Measurements from ENCODE around the gene PPM1E. TPM values are rescaled to one million over a fixed set of nuclear protein-coding genes. Genes with fewer than 3 reads are reported as not detected.
"Not testable (repeated sequence)": the region's sequence is repeated elsewhere in the genome, so short reads cannot be mapped to it uniquely, and the experiment has no call there.

PPM1E gene
- total and polyA plus RNA-seq, 11 donors, result 0.20 to 4.0 (median 0.50) TPM

DNA sequence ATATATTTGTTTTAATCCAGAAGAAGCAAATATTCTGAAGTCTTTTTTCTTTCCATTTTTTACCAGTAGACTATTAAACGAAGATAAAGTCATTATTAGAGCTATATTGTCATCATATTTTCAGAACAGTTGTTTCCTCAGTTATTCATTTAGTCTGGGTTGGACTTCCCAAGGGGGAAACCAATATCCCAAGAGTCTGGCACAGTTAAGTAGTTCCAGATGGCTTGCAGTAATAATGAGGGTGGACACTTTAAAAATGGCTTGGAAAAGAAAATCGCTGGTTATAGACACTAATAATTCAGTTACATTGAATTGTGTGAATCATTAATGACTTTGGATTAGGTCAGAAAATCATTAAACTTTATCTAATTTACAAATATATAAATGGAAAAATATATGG, 3.9 kb downstream of the PPM1E start:
- H3K9me3 ChIP-seq, result no peaks in the 10 kb centered on the region
- intact Hi-C loops (cut with DNase I), result no loop called here
- no peaks in the 10 kb centered on the region for H3K36me3 ChIP-seq
- H3K27me3 ChIP-seq, result peaks cover 0 to 71% (median 31%) of the 10 kb centered on the region in 9 donors
- H3K4me1 ChIP-seq, result peaks cover 0 to 21% (median 6%) of the 10 kb centered on the region in 12 donors
- ATAC-seq (no peak), DNase-seq (no peak)
- no peak overlapping the region for H3K27ac ChIP-seq
- H3K4me3 ChIP-seq, result no peak overlapping the region
- no peak for TF ChIP-seq POLR2A (IDR thresholded peaks at IDR 0.05)
- TF ChIP-seq, protein P1, sequence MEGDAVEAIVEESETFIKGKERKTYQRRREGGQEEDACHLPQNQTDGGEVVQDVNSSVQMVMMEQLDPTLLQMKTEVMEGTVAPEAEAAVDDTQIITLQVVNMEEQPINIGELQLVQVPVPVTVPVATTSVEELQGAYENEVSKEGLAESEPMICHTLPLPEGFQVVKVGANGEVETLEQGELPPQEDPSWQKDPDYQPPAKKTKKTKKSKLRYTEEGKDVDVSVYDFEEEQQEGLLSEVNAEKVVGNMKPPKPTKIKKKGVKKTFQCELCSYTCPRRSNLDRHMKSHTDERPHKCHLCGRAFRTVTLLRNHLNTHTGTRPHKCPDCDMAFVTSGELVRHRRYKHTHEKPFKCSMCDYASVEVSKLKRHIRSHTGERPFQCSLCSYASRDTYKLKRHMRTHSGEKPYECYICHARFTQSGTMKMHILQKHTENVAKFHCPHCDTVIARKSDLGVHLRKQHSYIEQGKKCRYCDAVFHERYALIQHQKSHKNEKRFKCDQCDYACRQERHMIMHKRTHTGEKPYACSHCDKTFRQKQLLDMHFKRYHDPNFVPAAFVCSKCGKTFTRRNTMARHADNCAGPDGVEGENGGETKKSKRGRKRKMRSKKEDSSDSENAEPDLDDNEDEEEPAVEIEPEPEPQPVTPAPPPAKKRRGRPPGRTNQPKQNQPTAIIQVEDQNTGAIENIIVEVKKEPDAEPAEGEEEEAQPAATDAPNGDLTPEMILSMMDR (IDR thresholded peaks at IDR 0.05), result no peak
- WGBS, 4 donors, result 66 to 75% (median 75%) methylated on average over 2 of the region's 2 CpGs

DNA sequence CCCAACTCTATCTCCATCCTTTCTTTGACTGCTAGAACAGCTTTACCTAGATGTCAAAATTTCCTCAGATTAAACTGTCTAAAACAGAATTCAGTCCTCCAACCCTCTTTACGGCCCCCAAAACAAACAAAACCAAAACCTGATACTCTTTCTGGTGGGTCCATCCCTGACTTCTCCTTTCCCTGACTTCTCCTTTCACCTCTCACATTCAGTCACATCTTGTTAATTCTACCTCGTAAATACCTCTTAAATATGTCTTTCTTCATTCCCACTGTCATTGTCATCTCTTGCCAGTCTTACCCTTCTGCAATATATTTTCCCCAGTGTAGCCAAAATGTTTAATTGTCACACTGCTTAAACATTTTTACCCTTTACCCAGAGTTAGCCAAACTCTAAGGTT, 4.6 kb downstream of the PPM1E start:
- WGBS, 4 donors, result 82 to 91% (median 87%) methylated on average over 2 of the region's 2 CpGs
- intact Hi-C loops (cut with DNase I), result no loop called here

DNA sequence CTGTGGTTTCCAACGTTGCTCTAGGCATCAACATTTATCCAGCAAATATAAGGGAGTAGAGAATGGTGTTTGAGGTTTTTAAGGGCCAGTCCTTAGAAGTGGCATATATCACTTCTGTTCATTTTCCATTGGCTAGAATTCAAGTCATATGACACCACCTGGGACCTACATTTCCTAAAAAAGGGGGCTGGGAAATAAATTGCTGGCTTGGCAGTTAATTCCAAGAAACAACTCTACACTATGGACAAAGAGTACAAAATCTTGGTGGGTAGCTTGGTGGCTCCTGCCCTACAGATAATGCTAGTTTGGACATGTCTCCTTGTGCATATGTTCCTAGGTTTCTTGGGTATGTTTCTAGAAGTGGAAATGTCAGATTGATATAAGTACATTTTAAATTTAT, 7.6 kb downstream of the PPM1E start:
- intact Hi-C loops (cut with DNase I), result no loop called here

More for the DNA sequence above, 4.6 kb downstream of the PPM1E start:
- peaks cover 0 to 21% (median 6%) of the 10 kb centered on the region in 12 donors for H3K4me1 ChIP-seq
- no peak overlapping the region for H3K4me3 ChIP-seq
- H3K36me3 ChIP-seq, result no peaks in the 10 kb centered on the region
- DNase-seq (no peak), ATAC-seq (no peak)
- TF ChIP-seq, protein P1 (IDR thresholded peaks at IDR 0.05), result no peak
- TF ChIP-seq POLR2A (IDR thresholded peaks at IDR 0.05), result no peak
- peaks cover 0 to 64% (median 31%) of the 10 kb centered on the region in 9 donors for H3K27me3 ChIP-seq
- H3K27ac ChIP-seq, result no peak overlapping the region
- no peaks in the 10 kb centered on the region for H3K9me3 ChIP-seq

DNA sequence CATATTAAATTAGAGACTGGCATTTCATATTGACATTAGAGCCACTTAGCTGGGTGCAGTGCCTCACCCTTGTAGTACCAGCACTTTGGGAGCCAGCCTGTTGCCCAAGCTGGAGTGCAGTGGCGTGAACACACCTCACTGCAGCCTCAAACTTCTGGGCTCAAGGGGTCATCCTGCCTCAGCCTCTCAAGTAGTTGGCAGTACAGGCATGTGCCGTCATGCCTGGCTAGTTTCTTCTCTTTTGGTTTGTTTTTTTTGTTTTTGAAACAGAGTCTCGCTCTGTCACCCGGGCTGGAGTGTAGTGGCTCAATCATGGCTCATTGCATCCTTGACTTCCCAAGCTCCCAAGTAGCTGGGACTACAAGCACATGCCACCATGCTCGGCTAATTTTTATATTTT, 8.7 kb downstream of the PPM1E start:
- H3K4me3 ChIP-seq, result no peak overlapping the region
- no peaks in the 10 kb centered on the region for H3K9me3 ChIP-seq
- no peak for ATAC-seq
- H3K4me1 ChIP-seq, result no peaks in the 10 kb centered on the region
- no peak for DNase-seq
- no peak overlapping the region for H3K27ac ChIP-seq
- H3K36me3 ChIP-seq, result no peaks in the 10 kb centered on the region
- intact Hi-C loops (cut with DNase I), result no loop called here
- no peak for TF ChIP-seq POLR2A (IDR thresholded peaks at IDR 0.05)
- TF ChIP-seq, protein P1 (IDR thresholded peaks at IDR 0.05), result no peak
- H3K27me3 ChIP-seq, result peaks cover 0 to 31% (median 5%) of the 10 kb centered on the region in 9 donors
- 74 to 86% (median 81%) methylated on average over 5 of the region's 5 CpGs for WGBS, 4 donors

More for the DNA sequence above, 7.6 kb downstream of the PPM1E start:
- ATAC-seq (no peak), DNase-seq (no peak)
- Histone ChIP-seq H3K36me3 (no peaks in the 10 kb centered on the region), H3K27me3 (peaks cover 0 to 36% (median 14%) of the 10 kb centered on the region in 9 donors), H3K9me3 (no peaks in the 10 kb centered on the region), H3K4me1 (no peaks in the 10 kb centered on the region), H3K27ac (no peak overlapping the region), H3K4me3 (no peak overlapping the region)
- TF ChIP-seq, protein P1 (IDR thresholded peaks at IDR 0.05), result no peak
- TF ChIP-seq POLR2A (IDR thresholded peaks at IDR 0.05), result no peak
- 46 to 62% (median 52%) methylated on average over 1 of the region's 1 CpG for WGBS, 4 donors

DNA sequence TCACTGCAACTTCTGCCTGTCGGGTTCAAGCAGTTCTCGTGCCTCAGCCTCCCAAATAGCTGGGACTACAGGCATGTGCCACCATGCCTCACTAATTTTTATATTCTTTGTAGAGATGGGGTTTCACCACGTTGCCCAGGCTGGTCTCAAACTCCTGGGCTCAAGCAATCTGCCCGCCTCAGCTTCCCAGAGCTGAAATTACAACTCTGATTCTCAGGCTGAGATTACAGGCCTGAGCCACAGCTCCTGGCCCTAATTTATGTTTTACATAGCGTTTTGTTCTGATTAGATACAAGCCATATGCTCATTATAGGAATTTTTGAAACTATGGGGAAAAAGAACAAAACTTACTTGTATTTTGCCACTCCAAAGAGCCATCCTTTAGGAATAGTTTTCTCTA, 22.8 kb downstream of the PPM1E start:
- DNase-seq; H3K36me3 ChIP-seq; H3K4me1 ChIP-seq; H3K4me3 ChIP-seq; ATAC-seq; H3K27ac ChIP-seq; H3K9me3 ChIP-seq; H3K27me3 ChIP-seq; intact Hi-C loops (cut with DNase I): not testable (repeated sequence)
- 70 to 78% (median 74%) methylated on average over 5 of the region's 5 CpGs for WGBS, 4 donors

Data from heart left ventricle (tissue), 16 donors.